HepG2 (cell line): ENCODE results near the gene SCYL1. TPM values are rescaled to one million over a fixed set of nuclear protein-coding genes. Genes with fewer than 3 reads are reported as not detected.

ENCODE experiments used
- DR1 ChIP-seq: sonication (generic); formaldehyde crosslinking; IDR thresholded peaks from 2 replicates; pipeline ENCODE4 v1.8.0; 2021; ENCODE audit warnings: mild to moderate bottlenecking, missing genetic modification reagents, inconsistent platforms
- E2F5 ChIP-seq: sonication (generic); formaldehyde crosslinking; conservative IDR thresholded peaks from 2 replicates; pipeline ENCODE4 v1.4.0; 2020; ENCODE audit warnings: missing genetic modification reagents
- EHMT2 ChIP-seq: fragments of 200-600 bp; sonication (generic); IDR thresholded peaks from 2 replicates; pipeline ENCODE4 v1.7.0; 2017; ENCODE audit warnings: antibody characterized with exemption, low read depth, low read length, borderline replicate concordance
- FLYWCH1 ChIP-seq: sonication (generic); formaldehyde crosslinking; IDR thresholded peaks from 2 replicates; pipeline ENCODE4 v1.8.1; 2023; ENCODE audit warnings: mild to moderate bottlenecking, missing genetic modification reagents
- FOSL1 ChIP-seq: sonication (generic); formaldehyde crosslinking; IDR thresholded peaks from 2 replicates; pipeline ENCODE4 v1.9.0; 2021; ENCODE audit warnings: missing genetic modification reagents, borderline replicate concordance
- FOXP1 ChIP-seq, 2 experiments: fragments of 450-650 bp in 1 of 2; IDR thresholded peaks; 2 replicates each; pipeline ENCODE4 v1.6.1; 2017 to 2018; ENCODE audit warnings: antibody characterized with exemption in 1 of 2
- HOXA5 ChIP-seq: sonication (generic); formaldehyde crosslinking; IDR thresholded peaks from 2 replicates; pipeline ENCODE4 v1.4.0; 2020; ENCODE audit warnings: missing genetic modification reagents
- JDP2 ChIP-seq: sonication (generic); formaldehyde crosslinking; IDR thresholded peaks from 2 replicates; pipeline ENCODE4 v1.8.1; 2022; ENCODE audit warnings: missing genetic modification reagents, borderline replicate concordance
- MAZ ChIP-seq, 2 experiments: sonication (generic) in 1 of 2; formaldehyde crosslinking in 1 of 2; IDR thresholded peaks; 2 replicates each; pipeline versions ENCODE4 v1.5.0 to v1.6.1; 2012 to 2020; ENCODE audit warnings: low read depth in 2 of 2, mild to moderate bottlenecking in 2 of 2, borderline replicate concordance in 1 of 2, improper control_type of control experiment in 1 of 2, low read length in 1 of 2, missing genetic modification reagents in 1 of 2, moderate library complexity in 1 of 2
- MEF2D ChIP-seq: sonication (generic); formaldehyde crosslinking; IDR thresholded peaks from 2 replicates; pipeline ENCODE4 v1.5.1; 2020; ENCODE audit warnings: mild to moderate bottlenecking, missing genetic modification reagents
- PHB2 ChIP-seq: fragments of 450-650 bp; IDR thresholded peaks from 2 replicates; pipeline ENCODE4 v1.6.1; 2018; ENCODE audit not compliant: partially characterized antibody
- PREB ChIP-seq: sonication (generic); formaldehyde crosslinking; IDR thresholded peaks from 2 replicates; pipeline ENCODE4 v1.4.0; 2020; ENCODE audit warnings: missing genetic modification reagents
- RBM22 ChIP-seq: fragments of 200-400 bp; formaldehyde crosslinking; optimal IDR thresholded peaks from 2 replicates; pipeline ENCODE3; 2017; ENCODE audit warnings: mild to moderate bottlenecking, low read length, moderate library complexity
- SETDB1 ChIP-seq: sonication (generic); formaldehyde crosslinking; IDR thresholded peaks from 2 replicates; pipeline ENCODE4 v1.5.1; 2020; ENCODE audit warnings: missing genetic modification reagents, mild to moderate bottlenecking, borderline replicate concordance
- SKI ChIP-seq: fragments of 450-650 bp; IDR thresholded peaks from one replicate; pipeline ENCODE4 v1.6.1; 2018; ENCODE audit warnings: mild to moderate bottlenecking; ENCODE audit not compliant: partially characterized antibody
- TOPORS ChIP-seq: sonication (generic); formaldehyde crosslinking; IDR thresholded peaks from 2 replicates; pipeline ENCODE4 v1.8.0; 2023; ENCODE audit warnings: mild to moderate bottlenecking, missing genetic modification reagents
- ZBTB3 ChIP-seq: sonication (generic); formaldehyde crosslinking; IDR thresholded peaks from 2 replicates; pipeline ENCODE4 v1.4.0; 2020; ENCODE audit warnings: low read depth, mild to moderate bottlenecking, moderate library complexity, missing genetic modification reagents, borderline replicate concordance
- ZFP82 ChIP-seq: sonication (generic); formaldehyde crosslinking; IDR thresholded peaks from 2 replicates; pipeline ENCODE4 v1.5.1; 2020; ENCODE audit warnings: mild to moderate bottlenecking, missing genetic modification reagents, borderline replicate concordance
- ZNF136 ChIP-seq: sonication (generic); formaldehyde crosslinking; IDR thresholded peaks from 2 replicates; pipeline ENCODE4 v1.8.1; 2022; ENCODE audit warnings: low read depth, mild to moderate bottlenecking, moderate library complexity, missing genetic modification reagents
- ZNF160 ChIP-seq: sonication (generic); formaldehyde crosslinking; IDR thresholded peaks from 2 replicates; pipeline ENCODE4 v1.8.0; 2022; ENCODE audit warnings: mild to moderate bottlenecking, inconsistent platforms, missing genetic modification reagents
- ZNF225 ChIP-seq: sonication (generic); formaldehyde crosslinking; IDR thresholded peaks from 2 replicates; pipeline ENCODE4 v1.4.0; 2020; ENCODE audit warnings: mild to moderate bottlenecking, missing genetic modification reagents
- ZNF333 ChIP-seq: sonication (generic); formaldehyde crosslinking; IDR thresholded peaks from 2 replicates; pipeline ENCODE4 v1.4.0; 2020; ENCODE audit warnings: mild to moderate bottlenecking, missing genetic modification reagents, borderline replicate concordance
- ZNF337 ChIP-seq: sonication (generic); formaldehyde crosslinking; IDR thresholded peaks from 2 replicates; pipeline ENCODE4 v1.5.1; 2020; ENCODE audit warnings: missing genetic modification reagents, low read depth, mild to moderate bottlenecking, borderline replicate concordance
- ZNF33B ChIP-seq: sonication (generic); formaldehyde crosslinking; IDR thresholded peaks from 2 replicates; pipeline ENCODE4 v1.5.1; 2020; ENCODE audit warnings: mild to moderate bottlenecking, missing genetic modification reagents
- ZNF607 ChIP-seq: sonication (generic); formaldehyde crosslinking; IDR thresholded peaks from 2 replicates; pipeline ENCODE4 v1.5.1; 2020; ENCODE audit warnings: missing genetic modification reagents, mild to moderate bottlenecking, borderline replicate concordance
- ZNF839 ChIP-seq: sonication (generic); formaldehyde crosslinking; IDR thresholded peaks from 2 replicates; pipeline ENCODE4 v1.4.0; 2020; ENCODE audit warnings: missing genetic modification reagents, mild to moderate bottlenecking, borderline replicate concordance
- polyA plus RNA-seq, 8 experiments: library from polyadenylated mRNA; depleted of rRNA in 3 of 8; stranded (reverse) in 7 of 8; unstranded in 1 of 8; fragments of >200 nt; fragmentation: Illumina TruSeq in 4 of 8; extraction: Trizol in 4 of 8; gene quantifications; 2 replicates each; pipeline versions ENCODE4 v1.2.1 to v1.2.3, GENCODE V29; 2011 to 2016; ENCODE audit warnings: low read depth in 4 of 8, missing spikeins in 1 of 8, mixed read lengths in 1 of 8; ENCODE audit not compliant: insufficient read depth in 1 of 8
- total RNA-seq, 5 experiments: library from RNA; depleted of rRNA; stranded (reverse); fragments of >200 nt; fragmentation: Illumina TruSeq; extraction: Trizol; gene quantifications; 2 replicates each; pipeline ENCODE4 v1.2.3, GENCODE V29; 2016; ENCODE audit warnings: low read depth in 1 of 5

Gene SCYL1
- total and polyA plus RNA-seq, 2 of the 13 experiments (the other 11 are each of a cell fraction or from before 2014, with no cell fraction given), result 65.9 to 103 TPM

DNA sequence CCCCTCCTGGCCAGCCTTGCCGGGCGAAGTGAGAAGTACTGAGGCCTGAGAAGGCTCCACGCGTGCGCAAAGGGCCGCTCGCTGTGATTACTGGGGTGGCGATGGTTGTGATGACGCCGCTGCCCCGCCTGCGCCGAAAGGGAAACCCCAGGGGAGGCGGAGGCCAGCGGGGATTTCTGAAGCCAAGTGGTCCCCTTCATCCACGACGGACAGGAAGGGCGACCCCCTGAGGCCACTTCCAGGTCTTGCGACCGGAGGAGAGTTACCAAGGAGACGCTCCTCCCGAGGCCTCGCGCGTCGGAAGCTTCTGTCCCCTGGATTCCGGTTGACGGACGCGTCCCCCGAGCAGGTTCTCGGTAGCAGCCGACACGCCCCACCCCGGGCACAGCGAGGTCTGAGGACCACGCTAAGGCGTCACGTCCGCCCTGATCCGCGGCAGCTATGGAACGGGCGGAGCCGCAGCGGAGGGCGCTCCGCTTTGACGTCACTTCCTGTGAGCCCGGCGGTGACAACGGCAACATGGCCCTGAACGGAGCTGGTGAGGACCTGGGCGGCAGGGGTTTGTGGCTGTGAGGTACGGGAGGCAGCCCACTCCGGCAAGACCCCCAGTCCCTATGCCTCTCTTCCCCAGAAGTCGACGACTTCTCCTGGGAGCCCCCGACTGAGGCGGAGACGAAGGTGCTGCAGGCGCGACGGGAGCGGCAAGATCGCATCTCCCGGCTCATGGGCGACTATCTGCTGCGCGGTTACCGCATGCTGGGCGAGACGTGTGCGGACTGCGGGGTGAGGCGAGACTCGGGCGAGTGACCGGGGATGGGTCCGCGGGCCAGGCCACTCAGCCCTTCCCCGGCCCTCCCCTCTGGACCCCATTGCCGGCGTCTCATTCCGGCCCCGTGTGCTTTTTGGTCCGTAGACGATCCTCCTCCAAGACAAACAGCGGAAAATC is 45.4 kb downstream of the SCYL1 start, which contains the start of gene ZNRD2 (continued):
- no peak for TF ChIP-seq RBM22
- no peak for TF ChIP-seq ZNF225 (CRISPR knock-in tag)
- no peak for TF ChIP-seq PREB (CRISPR knock-in tag)
- TF ChIP-seq ZFP82, result 0 out of 2 replicates have a peak, but pooled peaks have one; percentile 0
- no peak for TF ChIP-seq JDP2 (CRISPR knock-in tag)
- TF ChIP-seq FLYWCH1 (CRISPR knock-in tag), result no peak
- 0 out of 2 replicates have a peak, but pooled peaks have one; percentile 71 for TF ChIP-seq ZBTB3 (CRISPR knock-in tag)
- TF ChIP-seq MAZ (IDR thresholded peaks at IDR 0.05; ENCODE audit: borderline replicate concordance, low read depth, low read length), result peak; percentile 68; the same call in 1 of the 2 replicates
- TF ChIP-seq MAZ (CRISPR knock-in tag; IDR thresholded peaks at IDR 0.05; ENCODE audit: low read depth), result peak; percentile 81; the same call in 1 of the 2 replicates
- TF ChIP-seq ZNF337 (CRISPR knock-in tag), result no peak
- no peak for TF ChIP-seq EHMT2
- TF ChIP-seq MEF2D (CRISPR knock-in tag), result peak; percentile 96
- 0 out of 2 replicates have a peak, but pooled peaks have one; percentile 28 for TF ChIP-seq TOPORS (CRISPR knock-in tag)
- 0 out of 2 replicates have a peak, but pooled peaks have one; percentile 29 for TF ChIP-seq ZNF333 (CRISPR knock-in tag)
- TF ChIP-seq DR1 (CRISPR knock-in tag), result no peak
- TF ChIP-seq PHB2, result no peak
- TF ChIP-seq FOXP1 (IDR thresholded peaks at IDR 0.05), result no peak
- TF ChIP-seq FOXP1 (CRISPR knock-in tag; IDR thresholded peaks at IDR 0.05), result peak; percentile 44
- TF ChIP-seq ZNF839 (CRISPR knock-in tag), result peak; percentile 79; the same call in 1 of the 2 replicates
- TF ChIP-seq ZNF136 (CRISPR knock-in tag), result peak; percentile 52; the same call in 1 of the 2 replicates
- TF ChIP-seq ZNF160 (CRISPR knock-in tag), result no peak
- TF ChIP-seq SETDB1, result peak; percentile 63; the same call in 1 of the 2 replicates
- peak; percentile 91 for TF ChIP-seq ZNF607 (CRISPR knock-in tag)
- no peak for TF ChIP-seq FOSL1
- TF ChIP-seq E2F5 (CRISPR knock-in tag), result no peak
- TF ChIP-seq HOXA5 (CRISPR knock-in tag), result peak; percentile 69
- peak; percentile 42; the same call in 1 of the 2 replicates for TF ChIP-seq ZNF33B (CRISPR knock-in tag)
- TF ChIP-seq SKI, result no peak
